ENCODE measurements around the gene WBP2NL.

Gene WBP2NL

GRCh38 chr22:41970601-41971000 lies 28.0 kb upstream of the WBP2NL start:
- no peak for ATAC-seq
- no peak for TF ChIP-seq TSHZ2 (CRISPR knock-in tag; IDR thresholded peaks at IDR 0.05)
- TF ChIP-seq ZNF8 (CRISPR knock-in tag; IDR thresholded peaks at IDR 0.05), result no peak
- TF ChIP-seq ISL1 (CRISPR knock-in tag; IDR thresholded peaks at IDR 0.05), result no peak
- no peak for TF ChIP-seq ZFP30 (CRISPR knock-in tag; IDR thresholded peaks at IDR 0.05)
- TF ChIP-seq SNAI2 (CRISPR knock-in tag; IDR thresholded peaks at IDR 0.05), result no peak
- no peak for TF ChIP-seq RARB (CRISPR knock-in tag; IDR thresholded peaks at IDR 0.05)
- no peak for TF ChIP-seq CSRNP3 (CRISPR knock-in tag; IDR thresholded peaks at IDR 0.05)
- TF ChIP-seq GLIS3 (CRISPR knock-in tag; IDR thresholded peaks at IDR 0.05), result no peak

GRCh38 chr22:41971431-41971830 lies 27.2 kb upstream of the WBP2NL start:
- ATAC-seq, result no peak

GRCh38 chr22:41974691-41975290 lies 23.8 kb upstream of the WBP2NL start:
- no peak for ATAC-seq
- no peak for TF ChIP-seq ESRRG (CRISPR knock-in tag; IDR thresholded peaks at IDR 0.05)
- TF ChIP-seq TOX (CRISPR knock-in tag; IDR thresholded peaks at IDR 0.05; ENCODE audit: borderline replicate concordance), result no peak
- no peak for TF ChIP-seq OSR1 (CRISPR knock-in tag; IDR thresholded peaks at IDR 0.05)
- no peak for TF ChIP-seq ARNTL (CRISPR knock-in tag; IDR thresholded peaks at IDR 0.05; ENCODE audit: borderline replicate concordance, low read depth)
- TF ChIP-seq POU6F1 (CRISPR knock-in tag; IDR thresholded peaks at IDR 0.05; ENCODE audit: borderline replicate concordance, low read depth), result no peak
- no peak for TF ChIP-seq ZNF8 (CRISPR knock-in tag; IDR thresholded peaks at IDR 0.05)
- TF ChIP-seq RARB (CRISPR knock-in tag; IDR thresholded peaks at IDR 0.05), result no peak
- TF ChIP-seq ZFP3 (CRISPR knock-in tag; IDR thresholded peaks at IDR 0.05), result no peak
- TF ChIP-seq SNAI2 (CRISPR knock-in tag; IDR thresholded peaks at IDR 0.05), result no peak
- TF ChIP-seq BACH2 (CRISPR knock-in tag; IDR thresholded peaks at IDR 0.05; ENCODE audit: borderline replicate concordance), result no peak
- no peak for TF ChIP-seq GLIS3 (CRISPR knock-in tag; IDR thresholded peaks at IDR 0.05)
- no peak for TF ChIP-seq ZNF70 (CRISPR knock-in tag; IDR thresholded peaks at IDR 0.05)
- TF ChIP-seq PPARA (CRISPR knock-in tag; IDR thresholded peaks at IDR 0.05; ENCODE audit: borderline replicate concordance), result no peak

More at GRCh38 chr22:41971431-41971830, 27.2 kb upstream of the WBP2NL start:
- TF ChIP-seq ZNF8 (CRISPR knock-in tag; IDR thresholded peaks at IDR 0.05), result no peak
- no peak for TF ChIP-seq RARB (CRISPR knock-in tag; IDR thresholded peaks at IDR 0.05)
- no peak for TF ChIP-seq ZNF70 (CRISPR knock-in tag; IDR thresholded peaks at IDR 0.05)
- TF ChIP-seq POU6F1 (CRISPR knock-in tag; IDR thresholded peaks at IDR 0.05; ENCODE audit: borderline replicate concordance, low read depth), result no peak

GRCh38 chr22:41975299-41976069 lies 23.1 kb upstream of the WBP2NL start:
- TF ChIP-seq ZFP3 (CRISPR knock-in tag; IDR thresholded peaks at IDR 0.05) (no peak), POU6F1 (CRISPR knock-in tag; IDR thresholded peaks at IDR 0.05; ENCODE audit: borderline replicate concordance, low read depth) (no peak), ZFP30 (CRISPR knock-in tag; IDR thresholded peaks at IDR 0.05) (no peak)
- ATAC-seq, result no peak
